Measurements from ENCODE around the gene AP1AR. TPM values are rescaled to one million over a fixed set of nuclear protein-coding genes. Genes with fewer than 3 reads are reported as not detected.

Gene AP1AR
- total RNA-seq, 1 experiment from 2014 or later = 30.8 TPM

- Mint-ChIP-seq H3K27ac (ENCODE audit: unreplicated experiment) (no peak overlapping the region), H3K4me1 (ENCODE audit: low read depth, unreplicated experiment) (no peaks in the 10 kb centered on the region), H3K27me3 (ENCODE audit: unreplicated experiment) (no peaks in the 10 kb centered on the region), H3K4me3 (ENCODE audit: low read depth, unreplicated experiment) (no peak overlapping the region), H3K9me3 (ENCODE audit: low read depth, unreplicated experiment) (no peaks in the 10 kb centered on the region), H3K36me3 (ENCODE audit: insufficient read depth, unreplicated experiment) (no peaks in the 10 kb centered on the region)
- TF ChIP-seq, protein P1, sequence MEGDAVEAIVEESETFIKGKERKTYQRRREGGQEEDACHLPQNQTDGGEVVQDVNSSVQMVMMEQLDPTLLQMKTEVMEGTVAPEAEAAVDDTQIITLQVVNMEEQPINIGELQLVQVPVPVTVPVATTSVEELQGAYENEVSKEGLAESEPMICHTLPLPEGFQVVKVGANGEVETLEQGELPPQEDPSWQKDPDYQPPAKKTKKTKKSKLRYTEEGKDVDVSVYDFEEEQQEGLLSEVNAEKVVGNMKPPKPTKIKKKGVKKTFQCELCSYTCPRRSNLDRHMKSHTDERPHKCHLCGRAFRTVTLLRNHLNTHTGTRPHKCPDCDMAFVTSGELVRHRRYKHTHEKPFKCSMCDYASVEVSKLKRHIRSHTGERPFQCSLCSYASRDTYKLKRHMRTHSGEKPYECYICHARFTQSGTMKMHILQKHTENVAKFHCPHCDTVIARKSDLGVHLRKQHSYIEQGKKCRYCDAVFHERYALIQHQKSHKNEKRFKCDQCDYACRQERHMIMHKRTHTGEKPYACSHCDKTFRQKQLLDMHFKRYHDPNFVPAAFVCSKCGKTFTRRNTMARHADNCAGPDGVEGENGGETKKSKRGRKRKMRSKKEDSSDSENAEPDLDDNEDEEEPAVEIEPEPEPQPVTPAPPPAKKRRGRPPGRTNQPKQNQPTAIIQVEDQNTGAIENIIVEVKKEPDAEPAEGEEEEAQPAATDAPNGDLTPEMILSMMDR (IDR thresholded peaks at IDR 0.05; ENCODE audit: unreplicated experiment) = no peak
- BruUV-seq (replicated peaks) = no TSS peak
- intact Hi-C loops (cut with micrococcal nuclease; ENCODE audit: unreplicated experiment) = no loop called here
- CTCF ChIA-PET = no interaction called here
- no peak for DNase-seq
Observed at GRCh38 chr4:112276113-112276512, 44.5 kb downstream of the AP1AR start.

GRCh38 chr4:112277220-112277619, 45.6 kb downstream of the AP1AR start:
- H3K9me3 Mint-ChIP-seq (ENCODE audit: low read depth, unreplicated experiment) = no peaks in the 10 kb centered on the region
- no peak overlapping the region for H3K27ac Mint-ChIP-seq (ENCODE audit: unreplicated experiment)
- BruUV-seq (replicated peaks) = no TSS peak
- TF ChIP-seq, protein P1 (IDR thresholded peaks at IDR 0.05; ENCODE audit: unreplicated experiment) = no peak
- no peaks in the 10 kb centered on the region for H3K36me3 Mint-ChIP-seq (ENCODE audit: insufficient read depth, unreplicated experiment)
- no peaks in the 10 kb centered on the region for H3K27me3 Mint-ChIP-seq (ENCODE audit: unreplicated experiment)
- no peak for DNase-seq
- CTCF ChIA-PET = no interaction called here
- H3K4me1 Mint-ChIP-seq (ENCODE audit: low read depth, unreplicated experiment) = no peaks in the 10 kb centered on the region
- H3K4me3 Mint-ChIP-seq (ENCODE audit: low read depth, unreplicated experiment) = no peak overlapping the region
- intact Hi-C loops (cut with micrococcal nuclease; ENCODE audit: unreplicated experiment) = no loop called here

GRCh38 chr4:112277705-112278448, 46.3 kb downstream of the AP1AR start:
- intact Hi-C loops (cut with micrococcal nuclease; ENCODE audit: unreplicated experiment) = no loop called here
- Mint-ChIP-seq H3K36me3 (ENCODE audit: insufficient read depth, unreplicated experiment) (no peaks in the 10 kb centered on the region), H3K27ac (ENCODE audit: unreplicated experiment) (no peak overlapping the region), H3K4me3 (ENCODE audit: low read depth, unreplicated experiment) (no peak overlapping the region), H3K4me1 (ENCODE audit: low read depth, unreplicated experiment) (peaks cover 1% of the 10 kb centered on the region), H3K27me3 (ENCODE audit: unreplicated experiment) (no peaks in the 10 kb centered on the region), H3K9me3 (ENCODE audit: low read depth, unreplicated experiment) (no peaks in the 10 kb centered on the region)
- no peak for DNase-seq
- TF ChIP-seq, protein P1 (IDR thresholded peaks at IDR 0.05; ENCODE audit: unreplicated experiment) = no peak
- CTCF ChIA-PET = no interaction called here
- BruUV-seq (replicated peaks) = no TSS peak

GRCh38 chr4:112279025-112279881, 47.7 kb downstream of the AP1AR start:
- H3K27me3 Mint-ChIP-seq (ENCODE audit: unreplicated experiment) = no peaks in the 10 kb centered on the region
- TF ChIP-seq, protein P1 (IDR thresholded peaks at IDR 0.05; ENCODE audit: unreplicated experiment) = no peak
- CTCF ChIA-PET = no interaction called here
- H3K4me3 Mint-ChIP-seq (ENCODE audit: low read depth, unreplicated experiment) = no peak overlapping the region
- peaks cover 4% of the 10 kb centered on the region for H3K36me3 Mint-ChIP-seq (ENCODE audit: insufficient read depth, unreplicated experiment)
- H3K27ac Mint-ChIP-seq (ENCODE audit: unreplicated experiment) = no peak overlapping the region
- intact Hi-C loops (cut with micrococcal nuclease; ENCODE audit: unreplicated experiment) = no loop called here
- no peaks in the 10 kb centered on the region for H3K9me3 Mint-ChIP-seq (ENCODE audit: low read depth, unreplicated experiment)
- no TSS peak for BruUV-seq (replicated peaks)
- H3K4me1 Mint-ChIP-seq (ENCODE audit: low read depth, unreplicated experiment) = peaks cover 14% of the 10 kb centered on the region
- DNase-seq = no peak

Measured in Calu3 (cell line).